Endothelial cell of umbilical vein (primary cell): Measurements from ENCODE around the gene KLHL35. TPM values are rescaled to one million over a fixed set of nuclear protein-coding genes. Genes with fewer than 3 reads are reported as not detected.

Source experiments
- BruUV-seq: library from RNA; stranded (reverse); fragments of 400-500 nt; replicated peaks from 2 replicates; lab custom pipeline; 2021; lab: Mats Ljungman, UMichigan
- CTCF ChIA-PET: fragments of 300-600, 350-600 bp; sonication (Branson Sonifier 250); formaldehyde crosslinking; loops from one replicate; lab custom pipeline; 2021; ENCODE audit warnings: antibody characterized with exemption, inconsistent platforms; lab: Charles Lee
- POLR2A ChIA-PET: fragments of 300-600, 350-600 bp; sonication (Branson Sonifier 250); formaldehyde crosslinking; loops from one replicate; lab custom pipeline; 2021; ENCODE audit warnings: antibody characterized with exemption, inconsistent platforms; lab: Charles Lee
- DNase-seq: peaks from one replicate; pipeline ENCODE4 v3.0.0-alpha.2; 2011; ENCODE audit warnings: low read depth, low spot score
- FAIRE-seq: peaks from 2 replicates; lab custom pipeline; 2011; peaks lifted over from hg19 to GRCh38; lab: Jason Lieb, UNC
- H2AFZ ChIP-seq: 2 replicates; pipeline ENCODE4 v1.6.0; 2012; ENCODE audit warnings: low read depth, low read length, control low read depth, inconsistent platforms
- H3K27ac ChIP-seq: 2 replicates; pipeline ENCODE4 v1.5.1; 2011; ENCODE audit warnings: low read depth, mild to moderate bottlenecking, control low read depth, low read length, moderate library complexity; ENCODE audit not compliant: insufficient read depth
- H3K27me3 ChIP-seq, 2 experiments: 2 replicates each; pipeline versions ENCODE4 v1.6.0 to v1.6.1; 2011; ENCODE audit warnings: low read length in 2 of 2, mixed read lengths in 1 of 2; ENCODE audit not compliant: control insufficient read depth in 2 of 2, insufficient read depth in 2 of 2
- H3K36me3 ChIP-seq, 2 experiments: 2 replicates in 1 of 2; 3 replicates in 1 of 2; pipeline ENCODE4 v1.5.1; 2011; ENCODE audit warnings: low read length in 2 of 2, mild to moderate bottlenecking in 1 of 2, moderate library complexity in 1 of 2; ENCODE audit not compliant: control insufficient read depth in 2 of 2, insufficient read depth in 2 of 2; ENCODE audit errors: extremely low read depth in 1 of 2
- H3K4me1 ChIP-seq: 3 replicates; pipeline ENCODE4 v1.5.1; 2011; ENCODE audit warnings: mild to moderate bottlenecking, low read length; ENCODE audit not compliant: control insufficient read depth, insufficient read depth; ENCODE audit errors: extremely low read depth
- H3K4me2 ChIP-seq: 2 replicates; pipeline ENCODE4 v1.6.1; 2011; ENCODE audit warnings: low read length, control low read depth, mixed read lengths; ENCODE audit not compliant: insufficient read depth
- H3K4me3 ChIP-seq, 3 experiments: fragments of 200-600 bp in 1 of 3; sonication (generic), shearing (Covaris generic) in 1 of 3; replicated peaks in 1 of 3; 2 replicates each; pipeline ENCODE4 v1.5.1; 2011 to 2016; ENCODE audit warnings: control low read depth in 3 of 3, low read length in 3 of 3, mild to moderate bottlenecking in 2 of 3, inconsistent platforms in 1 of 3, low read depth in 1 of 3, moderate library complexity in 1 of 3; ENCODE audit not compliant: insufficient read depth in 1 of 3
- H3K79me2 ChIP-seq: 2 replicates; pipeline ENCODE4 v1.6.0; 2012; ENCODE audit warnings: low read length, inconsistent platforms; ENCODE audit not compliant: control insufficient read depth, insufficient read depth
- H3K9ac ChIP-seq: replicated peaks from 2 replicates; pipeline ENCODE3; 2011; ENCODE audit warnings: low read length, control low read depth; ENCODE audit not compliant: insufficient read depth; ENCODE audit errors: extremely low read depth
- H3K9me1 ChIP-seq: replicated peaks from 3 replicates; pipeline ENCODE4 v1.6.0; 2011; ENCODE audit warnings: mild to moderate bottlenecking, low read length; ENCODE audit not compliant: control insufficient read depth, insufficient read depth; ENCODE audit errors: extremely low read depth
- H3K9me3 ChIP-seq: replicated peaks from 2 replicates; pipeline ENCODE4 v1.5.1; 2012; ENCODE audit warnings: low read length, inconsistent platforms; ENCODE audit not compliant: control insufficient read depth, insufficient read depth
- H4K20me1 ChIP-seq: replicated peaks from 2 replicates; pipeline ENCODE3; 2011; ENCODE audit warnings: mild to moderate bottlenecking, low read length; ENCODE audit not compliant: control insufficient read depth, insufficient read depth; ENCODE audit errors: extremely low read depth
- EZH2 ChIP-seq: IDR thresholded peaks from 2 replicates; pipeline ENCODE4 v1.6.1; 2012; ENCODE audit warnings: borderline replicate concordance, low read depth, mild to moderate bottlenecking, moderate library complexity, low read length, inconsistent platforms; ENCODE audit not compliant: severe bottlenecking
- FOS ChIP-seq: IDR thresholded peaks from 2 replicates; pipeline ENCODE4 v1.6.1; 2011; ENCODE audit warnings: mild to moderate bottlenecking, low read length, moderate library complexity, borderline replicate concordance; ENCODE audit not compliant: insufficient read depth
- GATA2 ChIP-seq: IDR thresholded peaks from 2 replicates; pipeline ENCODE4 v1.7.0; 2011; ENCODE audit warnings: low read depth, mild to moderate bottlenecking, moderate library complexity, mixed read lengths, low read length; ENCODE audit not compliant: insufficient read length, insufficient read depth
- JUN ChIP-seq: IDR thresholded peaks from 2 replicates; pipeline ENCODE4 v1.6.1; 2011; ENCODE audit warnings: borderline replicate concordance, low read depth; ENCODE audit not compliant: insufficient read length, insufficient read depth
- MAX ChIP-seq: IDR thresholded peaks from 2 replicates; pipeline ENCODE4 v1.6.1; 2011; ENCODE audit not compliant: insufficient read depth, insufficient read length
- MYC ChIP-seq: IDR thresholded peaks from one replicate; pipeline ENCODE4 v1.6.1; 2011; ENCODE audit warnings: mild to moderate bottlenecking, low read depth, low read length
- POLR2A ChIP-seq: IDR thresholded peaks from 2 replicates; pipeline ENCODE4 v1.6.1; 2012; ENCODE audit warnings: low read depth, mild to moderate bottlenecking, control low read depth, low read length
- POLR2AphosphoS5 ChIP-seq: IDR thresholded peaks from 2 replicates; pipeline ENCODE4 v1.6.1; 2012; ENCODE audit warnings: low read depth, mild to moderate bottlenecking, control low read depth, low read length, moderate library complexity; ENCODE audit not compliant: insufficient read depth
- dilution Hi-C: fragments of 300-500 bp; cut with MboI; formaldehyde crosslinking; loops from one replicate; pipeline ENCODE4 v1.15.0; 2019; ENCODE audit warnings: low sequenced_read_pairs; ENCODE audit not compliant: extremely low pct_ligation_motif_present
- intact Hi-C: fragments of 100-400 bp; cut with micrococcal nuclease; formaldehyde crosslinking; loops from one replicate; pipeline ENCODE4 v1.10.0; 2022
- polyA plus RNA-seq, 4 experiments: library from polyadenylated mRNA; depleted of rRNA in 3 of 4; stranded (reverse) in 3 of 4; unstranded in 1 of 4; fragments of >200 nt; gene quantifications; 2 replicates each; pipeline versions ENCODE4 v1.2.1 to v1.2.3, GENCODE V29; 2011 to 2012; ENCODE audit warnings: missing spikeins in 1 of 4
- total RNA-seq: library from RNA; stranded (reverse); gene quantifications from 2 replicates; pipeline ENCODE4 v1.2.3, GENCODE V29; 2021
- TF ChIP-seq, protein P1 (sequence below), 2 donors: IDR thresholded peaks; 1 replicate in 1 of 2; 2 replicates in 1 of 2; pipeline ENCODE4 v1.5.1; 2011; ENCODE audit warnings: low read length in 2 of 2, mild to moderate bottlenecking in 2 of 2, moderate library complexity in 2 of 2, control low read depth in 1 of 2, inconsistent platforms in 1 of 2, low read depth in 1 of 2; ENCODE audit not compliant: insufficient read depth in 1 of 2; ENCODE audit errors: extremely low read depth in 1 of 2

Gene KLHL35
- total and polyA plus RNA-seq, 2 donors (not counting 3 experiments of a cell fraction or from before 2014, with no cell fraction given), result 0.97 to 2.3 TPM

DNA sequence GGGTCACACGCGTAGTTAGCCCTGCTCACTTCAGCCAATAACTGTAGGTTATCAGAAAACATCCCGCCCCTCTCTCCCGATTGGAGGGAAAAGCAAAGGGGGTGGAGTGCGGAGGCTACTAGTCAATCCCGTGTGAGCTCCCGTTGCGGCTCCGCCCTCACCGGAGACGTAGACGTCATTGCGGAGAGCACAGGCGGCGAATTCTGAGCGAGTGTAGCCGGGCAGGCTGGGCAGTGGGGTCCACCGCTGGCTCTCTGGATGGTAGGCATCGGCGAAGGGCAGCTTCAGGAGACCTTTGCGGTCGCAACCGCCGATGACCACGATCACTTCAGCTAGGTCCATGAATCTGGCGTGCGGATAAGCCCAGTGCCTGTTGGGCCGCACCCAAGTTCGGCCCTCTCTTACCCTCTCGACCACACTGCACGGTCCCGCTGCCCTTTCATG is 4.7 kb downstream of the KLHL35 start:
- Histone ChIP-seq H4K20me1 (no peaks in the 10 kb centered on the region), H3K4me3 (peak overlapping the region in 1 of 3 experiments; percentile 34), H3K9me1 (no peaks in the 10 kb centered on the region), H3K27ac (no peak overlapping the region), H3K27me3 (peaks cover 26 to 29% of the 10 kb centered on the region in 2 experiments), H3K9ac (no peak overlapping the region), H3K36me3 (peaks cover 0 to 2% of the 10 kb centered on the region in 2 experiments), H3K9me3 (no peaks in the 10 kb centered on the region), H3K79me2 (no peaks in the 10 kb centered on the region), H3K4me1 (peaks cover 9% of the 10 kb centered on the region), H2AFZ (peak overlapping the region; percentile 30), H3K4me2 (peak overlapping the region; percentile 57)
- FAIRE-seq (peak; percentile 91), DNase-seq (peak; percentile 96)
- no TSS peak for BruUV-seq
- TF ChIP-seq POLR2A (peak; percentile 82), JUN (no peak), FOS (no peak), EZH2 (no peak), POLR2AphosphoS5 (peak; percentile 67), MYC (no peak), MAX (no peak), GATA2 (no peak)
- TF ChIP-seq, protein P1, sequence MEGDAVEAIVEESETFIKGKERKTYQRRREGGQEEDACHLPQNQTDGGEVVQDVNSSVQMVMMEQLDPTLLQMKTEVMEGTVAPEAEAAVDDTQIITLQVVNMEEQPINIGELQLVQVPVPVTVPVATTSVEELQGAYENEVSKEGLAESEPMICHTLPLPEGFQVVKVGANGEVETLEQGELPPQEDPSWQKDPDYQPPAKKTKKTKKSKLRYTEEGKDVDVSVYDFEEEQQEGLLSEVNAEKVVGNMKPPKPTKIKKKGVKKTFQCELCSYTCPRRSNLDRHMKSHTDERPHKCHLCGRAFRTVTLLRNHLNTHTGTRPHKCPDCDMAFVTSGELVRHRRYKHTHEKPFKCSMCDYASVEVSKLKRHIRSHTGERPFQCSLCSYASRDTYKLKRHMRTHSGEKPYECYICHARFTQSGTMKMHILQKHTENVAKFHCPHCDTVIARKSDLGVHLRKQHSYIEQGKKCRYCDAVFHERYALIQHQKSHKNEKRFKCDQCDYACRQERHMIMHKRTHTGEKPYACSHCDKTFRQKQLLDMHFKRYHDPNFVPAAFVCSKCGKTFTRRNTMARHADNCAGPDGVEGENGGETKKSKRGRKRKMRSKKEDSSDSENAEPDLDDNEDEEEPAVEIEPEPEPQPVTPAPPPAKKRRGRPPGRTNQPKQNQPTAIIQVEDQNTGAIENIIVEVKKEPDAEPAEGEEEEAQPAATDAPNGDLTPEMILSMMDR (IDR thresholded peaks at IDR 0.05; ENCODE audit: extremely low read depth in 1 of 2, insufficient read depth in 1 of 2, low read depth in 1 of 2, low read length in 2 of 2), result no peak
- POLR2A ChIA-PET, result no interaction called here
- intact Hi-C loops (loop anchor here (5.0 kb wide), 1 partner anchor 41 kb away; no protein-coding TSS in a partner anchor), dilution Hi-C loops (no loop called here)
- CTCF ChIA-PET, result interaction anchor here (0.6 to 1.6 kb wide), 6 partner anchors 10 to 97 kb away, joined by 3 to 12 read pairs (median 4); partner anchors contain the start of gene GDPD5
